ENCODE results near the gene PLCB1. TPM values are rescaled to one million over a fixed set of nuclear protein-coding genes. Genes with fewer than 3 reads are reported as not detected.

PLCB1 gene
- total and polyA plus RNA-seq, 8 donors: 8.8 to 27.7 (median 19.2) TPM

DNA sequence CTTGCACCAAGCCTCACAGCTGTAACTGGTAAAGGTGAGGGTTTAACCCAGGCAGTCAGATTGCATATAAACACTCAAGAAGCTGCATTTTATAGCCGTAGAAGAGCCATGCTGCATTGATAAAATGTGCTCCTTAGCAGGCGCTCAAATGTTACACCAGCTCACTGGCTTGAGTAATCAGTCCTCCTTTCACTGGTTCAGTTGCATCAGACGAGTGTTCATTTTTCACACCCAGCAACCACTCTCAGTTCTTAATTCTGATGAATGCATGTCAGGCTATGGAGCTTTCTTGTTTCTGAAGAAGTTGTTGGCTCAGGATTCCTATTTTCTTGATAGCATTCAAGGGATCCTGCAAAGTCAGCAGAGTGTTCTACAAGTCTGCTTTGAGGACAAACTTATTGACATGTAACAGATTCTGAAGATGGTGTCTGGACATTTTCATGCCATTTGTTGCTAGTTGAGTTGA lies 198.3 kb downstream of the PLCB1 start:
- Histone ChIP-seq H3K4me1 (peaks cover 0 to 6% of the 10 kb centered on the region in 2 donors), H3K9me3 (no peaks in the 10 kb centered on the region), H3K27me3 (no peaks in the 10 kb centered on the region), H3K36me3 (no peaks in the 10 kb centered on the region), H3K27ac (no peak overlapping the region), H3K4me3 (no peak overlapping the region)
- intact Hi-C loops (cut with DNase I): no loop called here
- ATAC-seq (no peak), DNase-seq (no peak)
- TF ChIP-seq, protein P1, sequence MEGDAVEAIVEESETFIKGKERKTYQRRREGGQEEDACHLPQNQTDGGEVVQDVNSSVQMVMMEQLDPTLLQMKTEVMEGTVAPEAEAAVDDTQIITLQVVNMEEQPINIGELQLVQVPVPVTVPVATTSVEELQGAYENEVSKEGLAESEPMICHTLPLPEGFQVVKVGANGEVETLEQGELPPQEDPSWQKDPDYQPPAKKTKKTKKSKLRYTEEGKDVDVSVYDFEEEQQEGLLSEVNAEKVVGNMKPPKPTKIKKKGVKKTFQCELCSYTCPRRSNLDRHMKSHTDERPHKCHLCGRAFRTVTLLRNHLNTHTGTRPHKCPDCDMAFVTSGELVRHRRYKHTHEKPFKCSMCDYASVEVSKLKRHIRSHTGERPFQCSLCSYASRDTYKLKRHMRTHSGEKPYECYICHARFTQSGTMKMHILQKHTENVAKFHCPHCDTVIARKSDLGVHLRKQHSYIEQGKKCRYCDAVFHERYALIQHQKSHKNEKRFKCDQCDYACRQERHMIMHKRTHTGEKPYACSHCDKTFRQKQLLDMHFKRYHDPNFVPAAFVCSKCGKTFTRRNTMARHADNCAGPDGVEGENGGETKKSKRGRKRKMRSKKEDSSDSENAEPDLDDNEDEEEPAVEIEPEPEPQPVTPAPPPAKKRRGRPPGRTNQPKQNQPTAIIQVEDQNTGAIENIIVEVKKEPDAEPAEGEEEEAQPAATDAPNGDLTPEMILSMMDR (IDR thresholded peaks at IDR 0.05): no peak

DNA sequence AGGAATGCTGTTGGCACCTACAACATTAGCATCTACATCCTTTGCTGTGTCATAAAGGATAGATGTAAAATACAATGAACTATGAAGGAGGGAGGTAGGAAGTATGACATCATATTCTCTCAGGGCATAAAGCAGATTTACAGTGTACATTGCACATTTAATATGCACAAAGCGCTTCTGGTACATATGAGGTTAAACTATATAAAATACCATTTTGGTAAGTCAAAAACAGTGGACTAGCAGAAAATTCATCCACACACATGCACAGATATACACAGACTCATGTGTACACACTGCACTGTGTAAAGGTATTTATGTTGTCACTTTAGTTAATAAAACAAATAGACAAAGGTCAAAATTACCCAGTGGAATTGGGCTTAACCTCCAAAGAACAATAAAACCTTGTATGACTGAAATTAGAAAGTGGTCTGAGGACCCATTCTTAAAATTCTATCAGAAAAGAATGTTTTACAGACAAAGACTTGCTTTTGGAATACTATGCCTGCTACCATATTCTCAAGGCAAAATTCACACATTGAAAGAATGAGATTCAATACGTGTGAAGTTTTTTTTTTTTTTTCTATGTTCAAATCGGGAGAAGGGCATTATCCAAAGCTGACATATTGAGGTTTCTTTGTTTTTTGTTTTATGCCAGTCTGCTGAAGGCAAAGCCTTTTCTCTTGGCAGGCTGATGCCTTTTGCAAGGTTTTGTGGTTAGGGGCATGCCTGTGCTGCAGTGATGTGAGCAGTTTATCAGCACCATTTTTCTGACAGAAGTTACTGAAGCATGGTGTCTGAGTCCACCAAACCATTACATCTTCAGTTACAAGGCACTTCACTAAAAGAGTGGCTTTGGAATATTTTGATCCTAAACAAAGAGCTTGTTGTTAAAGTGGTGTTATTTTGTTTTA lies 199.0 kb downstream of the PLCB1 start:
- TF ChIP-seq, protein P1 (IDR thresholded peaks at IDR 0.05): no peak
- DNase-seq: no peak
- Histone ChIP-seq H3K36me3 (no peaks in the 10 kb centered on the region), H3K4me1 (peaks cover 0 to 6% of the 10 kb centered on the region in 2 donors), H3K9me3 (no peaks in the 10 kb centered on the region), H3K27me3 (no peaks in the 10 kb centered on the region), H3K27ac (no peak overlapping the region), H3K4me3 (no peak overlapping the region)
- intact Hi-C loops (cut with DNase I): no loop called here
- no peak for ATAC-seq

DNA sequence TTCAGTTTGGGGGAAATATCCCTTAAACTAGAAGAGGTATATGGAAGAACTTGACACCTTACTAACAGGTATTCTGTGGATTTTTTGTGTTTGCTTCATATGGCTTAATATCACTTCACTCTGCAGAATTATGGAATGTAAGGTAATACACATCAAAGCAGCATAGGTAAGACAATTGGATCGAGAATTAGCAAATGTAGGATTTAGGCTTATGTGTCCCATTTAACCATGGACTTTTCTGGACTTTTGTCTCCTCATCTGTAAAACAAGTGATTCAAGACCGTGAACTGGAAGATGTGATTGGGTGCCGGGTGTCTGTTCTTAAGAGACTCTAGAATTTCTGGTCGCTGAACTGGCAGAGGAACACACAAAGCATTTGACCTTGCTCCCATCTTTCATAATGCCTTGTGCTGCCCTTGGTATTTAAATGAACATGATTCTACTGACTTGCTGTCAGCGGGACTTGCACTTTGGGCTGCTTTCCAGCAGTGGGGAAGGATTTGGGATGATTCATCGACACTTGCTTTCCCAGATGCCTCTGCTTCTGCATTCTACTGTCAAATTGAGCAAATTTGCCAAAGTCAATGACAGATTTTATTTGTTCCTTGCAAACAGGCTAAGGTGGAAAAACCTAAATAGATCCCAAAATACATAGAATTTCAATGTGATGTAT lies 199.8 kb downstream of the PLCB1 start:
- TF ChIP-seq, protein P1 (IDR thresholded peaks at IDR 0.05): no peak
- H3K36me3 ChIP-seq: no peaks in the 10 kb centered on the region
- intact Hi-C loops (cut with DNase I): no loop called here
- ATAC-seq (no peak), DNase-seq (peak in 1 of 4 donors; percentile 40)
- no peaks in the 10 kb centered on the region for H3K27me3 ChIP-seq
- H3K4me3 ChIP-seq: no peak overlapping the region
- H3K4me1 ChIP-seq: peaks cover 0 to 6% of the 10 kb centered on the region in 2 donors
- no peaks in the 10 kb centered on the region for H3K9me3 ChIP-seq
- no peak overlapping the region for H3K27ac ChIP-seq

DNA sequence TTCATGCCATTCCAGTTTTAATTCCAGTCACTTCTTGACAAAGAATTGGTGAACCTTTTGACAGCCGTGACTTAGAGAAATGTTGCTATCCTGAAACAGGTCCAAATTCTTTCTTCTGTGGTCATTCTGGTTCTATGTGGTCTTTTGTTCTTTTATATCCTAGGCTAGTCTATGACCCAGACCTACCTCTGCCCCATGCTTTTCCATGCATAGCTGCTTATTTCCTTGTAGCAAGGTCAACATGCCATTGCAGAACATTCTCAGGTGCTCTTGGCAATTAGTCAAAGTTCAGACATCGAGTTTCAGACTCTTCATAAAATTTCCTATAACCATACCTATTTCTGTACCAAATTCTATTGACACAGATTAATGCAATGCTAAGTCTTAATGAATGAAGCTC lies 202.6 kb downstream of the PLCB1 start:
- Histone ChIP-seq H3K9me3 (no peaks in the 10 kb centered on the region), H3K27me3 (no peaks in the 10 kb centered on the region), H3K4me3 (no peak overlapping the region), H3K36me3 (no peaks in the 10 kb centered on the region), H3K27ac (no peak overlapping the region), H3K4me1 (peaks cover 0 to 6% of the 10 kb centered on the region in 2 donors)
- no peak for ATAC-seq
- DNase-seq: no peak
- TF ChIP-seq, protein P1 (IDR thresholded peaks at IDR 0.05): no peak
- intact Hi-C loops (cut with DNase I): no loop called here

DNA sequence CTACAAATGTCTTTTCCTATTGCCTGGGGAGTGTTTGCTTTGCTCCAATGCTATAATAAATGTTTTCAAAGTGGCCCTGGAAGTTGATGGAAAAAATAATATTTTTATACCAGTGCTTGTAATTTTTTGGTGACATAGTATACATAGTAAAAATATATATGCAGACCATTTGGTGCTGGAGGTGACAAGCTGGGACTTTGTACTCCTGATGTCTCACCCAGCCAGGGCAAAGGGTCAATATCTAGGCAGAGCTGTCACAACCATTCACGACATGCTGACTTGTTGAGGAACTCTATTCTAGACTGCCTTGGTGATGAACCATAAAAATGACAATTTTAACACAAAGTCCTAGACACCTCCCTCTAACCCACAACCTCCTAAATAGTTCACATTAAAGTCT lies 203.0 kb downstream of the PLCB1 start:
- DNase-seq (no peak), ATAC-seq (no peak)
- TF ChIP-seq, protein P1 (IDR thresholded peaks at IDR 0.05): no peak
- H3K9me3 ChIP-seq: no peaks in the 10 kb centered on the region
- no peaks in the 10 kb centered on the region for H3K36me3 ChIP-seq
- intact Hi-C loops (cut with DNase I): no loop called here
- H3K27ac ChIP-seq: no peak overlapping the region
- H3K27me3 ChIP-seq: no peaks in the 10 kb centered on the region
- peaks cover 0 to 4% of the 10 kb centered on the region in 2 donors for H3K4me1 ChIP-seq
- H3K4me3 ChIP-seq: no peak overlapping the region
